ENCODE data around the gene NEK6.

DNA sequence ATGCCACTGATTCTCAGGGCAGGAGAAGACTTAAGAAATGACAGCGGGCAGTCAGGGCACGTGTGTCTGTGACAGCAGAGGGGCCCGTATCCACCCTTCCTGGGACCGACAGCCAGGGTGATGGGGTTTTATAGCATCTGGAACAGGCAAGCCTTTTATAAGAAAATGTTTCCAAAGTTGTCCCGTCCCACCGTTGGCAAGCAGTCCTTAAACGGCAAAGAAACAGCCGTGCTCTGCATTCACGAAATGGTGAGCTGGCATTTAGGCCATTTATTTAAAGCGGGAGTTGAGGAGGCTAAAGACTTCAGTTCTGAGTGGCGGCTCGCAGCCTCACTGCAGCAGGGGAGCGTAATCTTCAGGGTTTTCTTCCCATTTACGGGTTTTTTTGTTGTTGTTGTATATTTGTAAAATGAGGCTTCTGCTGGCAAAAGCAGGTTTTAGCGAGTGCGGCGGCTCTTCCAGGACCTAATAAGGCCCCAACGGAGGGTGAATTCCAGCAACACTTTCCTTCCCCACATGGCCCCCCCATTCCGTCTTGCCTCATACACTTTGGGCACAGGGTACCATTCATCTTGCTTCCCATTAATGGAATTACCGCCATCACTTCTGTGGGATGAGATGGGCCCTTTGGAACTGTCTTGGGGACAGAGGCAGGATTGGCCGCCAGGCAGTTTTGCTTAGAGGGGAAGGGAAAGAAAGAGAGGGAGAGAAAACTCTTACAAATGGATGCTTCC is 15.8 kb downstream of the NEK6 start:
- TF ChIP-seq YY1 (IDR thresholded peaks at IDR 0.05; ENCODE audit: insufficient read depth, insufficient read length) (no peak), SUZ12 (IDR thresholded peaks at IDR 0.05; ENCODE audit: extremely low read depth, insufficient read depth, insufficient read length) (no peak), ZNF274 (IDR thresholded peaks at IDR 0.05; ENCODE audit: low read depth, low read length) (no peak)

Measured in NT2/D1 (cell line).